HG02763 (cell line): Measurements from ENCODE around the gene DIAPH3.
A peak's percentile ranks its signal among the peaks of the same experiment; 100 is the strongest.

Experiments used
- ATAC-seq: cut with Tn5 transposase; IDR thresholded peaks from one replicate; pipeline ENCODE4 v1.9.1; 2021; ENCODE audit warnings: mild to moderate bottlenecking, moderate library complexity; ENCODE audit not compliant: unreplicated experiment

The DIAPH3 gene

DNA sequence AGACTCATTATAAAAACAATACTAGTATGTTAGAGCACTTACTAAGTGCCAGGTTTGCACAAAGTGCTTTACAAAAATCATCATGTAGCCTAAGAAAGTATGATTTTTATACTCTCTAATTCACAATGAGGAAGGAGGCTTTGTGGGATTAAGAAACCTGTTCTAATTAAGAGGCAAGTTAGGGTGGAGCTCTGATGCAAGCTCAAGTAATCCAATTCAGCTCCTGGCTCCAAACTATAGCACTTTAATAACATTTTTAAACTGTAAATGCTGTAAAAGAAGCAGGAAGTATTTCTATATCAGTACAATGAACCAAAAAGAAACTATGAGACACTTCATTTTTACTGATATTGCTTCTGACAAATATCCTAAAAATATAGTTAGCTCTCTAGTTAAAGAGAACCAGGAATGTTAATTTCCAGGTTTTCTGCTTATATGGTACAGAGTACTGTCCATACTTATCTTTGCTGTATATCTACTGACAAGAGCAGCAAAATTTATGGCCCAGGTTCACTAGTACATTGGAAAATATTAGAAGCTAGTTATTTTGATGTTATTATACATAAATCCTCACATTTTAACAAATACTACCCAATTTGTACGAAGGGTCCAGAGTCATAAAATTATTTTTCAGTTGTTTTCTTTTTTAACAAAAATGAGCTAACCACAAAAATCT, 482.0 kb downstream of the DIAPH3 start:
- no peak for ATAC-seq

- ATAC-seq: no peak
These were observed 483.2 kb downstream of the DIAPH3 start for GRCh38 chr13:59680429-59681024.

- no peak for ATAC-seq
These were observed 484.5 kb downstream of the DIAPH3 start for GRCh38 chr13:59679254-59679653.

DNA sequence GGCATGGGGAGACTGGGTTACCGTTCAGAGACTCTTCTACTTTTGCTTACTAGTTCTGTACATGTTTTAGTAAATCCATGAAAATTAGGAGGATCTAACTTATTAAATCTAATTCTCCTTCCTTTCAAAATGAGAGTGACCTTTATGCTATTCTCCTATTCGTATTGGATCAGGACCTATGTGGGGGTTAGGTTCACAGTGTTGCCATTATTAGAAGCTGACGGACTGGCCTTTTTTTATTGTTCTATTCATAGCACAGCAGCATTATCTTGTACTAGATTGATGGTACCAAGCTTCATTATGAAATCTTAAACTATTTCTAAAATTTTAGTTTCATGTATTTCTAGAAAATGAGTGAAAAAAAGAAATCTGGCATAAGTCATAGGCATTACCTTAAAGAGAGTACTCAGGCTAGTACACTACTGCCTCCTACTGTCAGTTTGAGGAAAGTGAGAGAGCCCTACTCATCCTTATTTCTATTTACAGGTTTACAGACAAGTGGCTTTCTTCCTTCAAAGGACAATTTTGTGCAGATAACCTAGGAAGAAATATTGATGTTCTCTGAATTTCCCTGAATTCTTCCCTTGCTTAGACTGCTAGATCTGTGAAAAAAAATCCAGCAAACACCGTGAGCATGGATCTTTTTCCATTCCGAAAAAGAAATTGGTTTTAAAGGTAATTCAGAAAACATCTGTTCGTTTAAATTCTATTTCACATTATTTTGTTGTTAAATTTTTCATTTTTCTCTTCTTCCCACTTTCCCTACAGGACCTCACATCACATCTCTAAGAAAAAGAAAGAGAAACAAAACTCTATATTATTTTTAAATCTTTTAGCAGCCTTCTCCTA, 485.5 kb downstream of the DIAPH3 start:
- peak; percentile 67 for ATAC-seq

DNA sequence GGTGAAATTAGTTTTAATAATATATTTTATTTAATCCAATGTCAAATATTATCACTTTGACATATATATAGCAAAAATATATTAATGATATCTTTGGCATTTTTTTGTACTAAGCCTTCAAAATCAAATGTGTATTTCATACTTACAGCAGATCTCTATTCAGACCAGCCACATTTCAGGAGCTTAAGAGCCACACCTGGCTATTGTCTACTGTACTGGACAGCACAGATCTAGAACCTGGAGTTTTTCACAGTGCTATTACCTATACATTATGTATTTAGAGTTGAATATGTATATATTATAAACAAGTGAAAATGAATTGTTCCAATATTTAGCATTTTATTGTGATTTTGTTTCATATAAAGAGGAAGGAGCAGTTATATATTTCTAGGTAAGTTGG, 486.3 kb downstream of the DIAPH3 start:
- ATAC-seq: no peak

- no peak for ATAC-seq
These were observed 489.1 kb downstream of the DIAPH3 start for GRCh38 chr13:59674616-59675015.

DNA sequence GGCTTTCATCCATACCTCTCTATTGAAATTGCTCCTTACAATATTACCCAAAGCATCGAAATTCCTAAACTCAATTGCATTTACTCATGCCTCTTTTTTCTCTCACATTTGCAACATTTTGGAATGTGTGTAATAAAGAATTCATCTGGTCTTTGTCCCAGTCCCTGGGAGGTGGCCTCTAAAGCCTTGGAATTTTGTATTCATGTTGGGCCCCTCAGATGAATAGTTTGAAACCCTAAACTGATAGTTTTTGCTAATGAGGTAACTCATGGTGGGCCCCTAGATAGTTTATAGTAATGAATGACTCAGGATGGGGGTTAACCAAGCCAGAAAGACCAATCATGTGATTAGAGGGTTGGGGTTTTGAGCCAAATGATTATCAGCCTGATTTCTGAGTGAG, 490.4 kb downstream of the DIAPH3 start:
- no peak for ATAC-seq

DNA sequence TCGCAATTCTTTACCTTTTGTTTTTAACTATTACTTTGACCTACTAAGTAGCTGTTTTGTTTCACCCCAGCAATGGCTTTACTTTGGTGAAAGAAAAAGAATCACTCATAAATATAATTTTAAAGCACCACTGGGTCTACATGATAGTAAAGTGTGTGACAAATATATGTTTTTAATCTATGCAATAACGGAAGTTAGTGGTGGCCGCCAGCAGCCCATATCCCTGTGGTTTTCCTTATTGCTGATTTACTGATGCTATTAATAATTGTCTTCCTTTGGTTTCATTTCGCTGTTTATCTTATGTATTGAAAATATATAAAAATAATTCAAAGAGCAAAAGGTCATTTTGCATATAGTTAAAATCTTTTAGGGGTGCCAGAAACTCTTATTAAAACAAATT, 491.3 kb downstream of the DIAPH3 start:
- no peak for ATAC-seq

- no peak for ATAC-seq
These were observed 491.8 kb downstream of the DIAPH3 start for GRCh38 chr13:59671881-59672280.

- ATAC-seq: no peak
These were observed 497.2 kb downstream of the DIAPH3 start for GRCh38 chr13:59666504-59666903.

DNA sequence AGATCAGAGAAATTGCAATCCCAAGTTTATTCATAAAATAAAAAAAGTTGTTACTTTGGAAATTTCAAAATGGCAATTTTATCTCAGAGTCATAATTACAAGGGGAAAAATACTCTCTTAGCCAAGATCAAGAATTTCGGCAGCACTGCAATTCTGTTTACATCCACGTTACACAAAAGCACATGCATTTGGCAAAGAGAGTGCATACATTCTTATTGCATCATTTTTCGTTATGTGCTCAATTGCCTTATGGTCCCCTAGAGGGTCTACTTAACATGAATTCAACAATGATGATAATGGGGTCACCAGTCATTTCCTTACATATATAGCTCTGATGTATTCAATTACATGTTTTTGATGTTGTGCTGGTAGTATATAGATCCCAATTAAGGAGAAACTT, 498.0 kb downstream of the DIAPH3 start:
- ATAC-seq: no peak

GRCh38 chr13:59665184-59665583, 498.5 kb downstream of the DIAPH3 start:
- no peak for ATAC-seq

DNA sequence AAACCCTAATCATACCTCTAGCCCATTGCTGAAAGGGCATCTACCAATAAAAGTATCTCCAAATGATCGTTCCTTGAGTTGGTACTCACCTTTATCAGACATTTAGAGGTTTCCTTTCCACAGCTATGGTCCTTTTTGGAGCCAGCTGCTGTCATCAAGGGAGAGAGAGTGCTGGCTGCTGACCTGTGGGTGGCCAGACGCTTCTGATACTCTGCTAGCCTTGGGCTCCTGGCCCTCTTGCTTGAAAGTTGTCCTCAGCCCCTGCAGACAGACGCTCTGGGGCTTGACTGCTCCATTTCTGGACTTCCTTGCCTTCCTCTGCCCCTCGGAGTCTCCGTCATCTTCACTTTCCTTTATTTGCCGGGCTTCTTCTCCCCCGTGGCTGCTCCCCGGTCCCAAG, 499.1 kb downstream of the DIAPH3 start:
- ATAC-seq: no peak

DNA sequence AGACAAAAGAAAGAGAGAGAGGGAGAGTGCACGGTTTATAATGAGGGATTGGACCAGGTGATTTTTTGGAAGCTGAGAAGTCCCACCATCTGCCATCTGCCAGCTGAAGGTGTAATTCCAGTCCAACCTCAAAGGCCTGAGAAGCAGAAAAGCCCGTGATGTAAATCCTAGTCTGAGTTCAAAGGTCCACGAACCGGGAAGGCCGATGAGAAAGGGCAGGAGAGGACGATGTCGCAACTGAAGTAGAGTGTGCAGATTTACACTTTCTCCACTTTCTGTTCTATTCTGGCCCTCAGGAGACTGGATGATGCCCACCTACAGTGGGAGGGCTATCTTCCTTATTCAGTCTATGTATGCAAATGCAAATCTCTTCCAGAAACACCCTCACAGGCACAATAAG, 500.0 kb downstream of the DIAPH3 start:
- ATAC-seq: no peak

DNA sequence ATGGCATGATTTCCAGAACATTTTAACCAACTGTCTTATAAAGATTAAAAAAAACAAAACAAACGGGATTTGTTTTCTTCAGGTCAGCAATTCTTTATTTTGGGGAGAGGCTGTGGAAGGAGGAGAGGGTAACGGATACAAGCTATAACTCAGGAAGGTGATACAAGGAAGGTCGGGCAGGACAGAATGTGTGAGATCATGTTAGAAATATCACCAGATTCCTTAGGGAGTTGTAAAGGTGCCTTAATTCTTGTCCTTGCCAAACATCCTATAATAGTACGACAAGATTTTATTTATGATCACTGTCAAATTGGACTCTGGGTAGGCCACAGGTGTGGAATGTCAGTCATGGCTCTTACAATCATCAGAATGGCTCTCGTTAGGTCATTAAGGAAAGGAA, 503.1 kb downstream of the DIAPH3 start:
- no peak for ATAC-seq

GRCh38 chr13:59659981-59660380, 503.7 kb downstream of the DIAPH3 start:
- ATAC-seq: no peak

DNA sequence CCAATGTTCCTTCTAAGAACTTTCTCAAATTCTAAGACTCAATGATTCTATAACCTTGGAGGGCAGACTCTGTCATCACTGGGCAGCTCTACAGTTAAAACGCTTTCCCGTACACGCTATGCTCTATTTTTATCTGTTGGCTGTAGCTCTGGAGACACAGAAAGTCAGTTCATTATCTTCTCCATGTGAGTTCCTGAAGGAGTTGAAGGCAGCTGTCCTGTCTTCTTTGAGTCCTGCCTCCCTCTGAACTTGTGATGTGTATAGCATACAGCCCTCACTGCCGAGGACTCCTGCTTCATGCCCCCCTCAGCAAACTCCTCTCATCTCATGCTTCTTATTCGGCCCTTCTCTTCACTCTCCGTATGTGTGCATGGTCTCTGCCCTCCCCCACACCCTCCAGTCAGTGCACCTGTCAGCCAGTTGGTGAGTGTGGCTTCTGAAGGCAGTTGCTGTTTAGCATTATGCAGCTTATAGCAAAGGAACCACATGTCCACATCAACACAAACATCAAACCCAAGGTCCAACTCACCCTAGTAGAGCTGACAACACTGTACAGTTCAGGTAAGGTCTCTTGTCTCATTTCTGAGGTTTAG, 504.9 kb downstream of the DIAPH3 start:
- ATAC-seq: no peak

DNA sequence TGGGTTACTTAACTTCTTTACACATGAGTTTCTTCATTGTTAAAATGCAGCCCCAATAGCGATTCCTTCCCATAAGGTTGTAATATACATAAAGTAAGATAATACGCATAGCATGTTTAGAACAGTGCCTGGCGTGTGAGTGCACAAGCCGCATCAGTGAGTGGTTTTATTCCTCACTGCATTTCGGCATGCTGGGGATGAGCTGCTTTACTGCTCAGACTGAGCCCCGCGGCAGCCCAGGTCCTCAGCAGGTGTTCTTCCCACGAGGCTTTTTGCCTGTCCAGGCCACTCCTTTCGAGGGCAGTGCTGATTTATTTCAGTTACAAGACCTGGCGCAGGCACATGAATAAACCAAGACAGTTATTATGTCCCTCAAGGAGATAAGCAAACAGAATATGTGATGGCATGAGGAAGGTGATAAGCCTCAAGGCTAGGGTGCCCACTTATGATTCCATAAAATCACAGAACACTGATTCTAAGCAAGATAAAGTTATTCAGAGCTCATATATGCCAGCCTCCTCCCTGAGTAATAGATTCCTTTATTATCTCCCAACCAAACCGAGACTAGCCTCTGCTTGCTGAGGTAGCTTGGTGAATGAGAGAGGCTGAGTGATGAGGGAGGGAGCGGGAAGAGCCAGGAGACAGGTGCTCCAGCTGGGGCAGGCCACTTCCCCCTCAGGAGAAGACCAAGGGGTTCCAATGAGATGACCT, 505.5 kb downstream of the DIAPH3 start:
- ATAC-seq: no peak

GRCh38 chr13:59653916-59654315, 509.8 kb downstream of the DIAPH3 start:
- no peak for ATAC-seq

DNA sequence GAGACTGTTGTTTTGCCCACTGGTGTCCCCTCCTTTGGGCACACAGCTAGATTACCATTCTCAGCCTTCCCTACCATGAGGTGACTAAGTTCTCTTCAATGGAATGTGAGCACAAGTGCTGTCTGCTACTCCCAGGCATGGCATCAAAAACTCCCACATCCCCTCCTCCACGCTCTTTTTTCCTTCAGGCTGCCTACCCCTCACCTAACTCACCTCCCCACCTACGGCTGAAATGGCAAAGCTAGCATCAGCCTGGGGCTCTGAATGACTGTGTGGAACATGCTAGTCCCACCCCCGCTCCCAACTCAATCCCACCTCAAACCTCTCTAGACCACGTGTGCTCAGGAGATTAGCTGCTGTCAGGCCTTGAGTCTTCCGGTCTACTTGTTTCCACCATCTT, 512.2 kb downstream of the DIAPH3 start:
- ATAC-seq: no peak
